HG03025 (cell line): Measurements from ENCODE around the gene KLK4.

Experiments
- ATAC-seq: cut with Tn5 transposase; IDR thresholded peaks from one replicate; pipeline ENCODE4 v1.9.1; 2021; ENCODE audit warnings: mild to moderate bottlenecking, moderate library complexity; ENCODE audit not compliant: unreplicated experiment, low FRiP score

The KLK4 gene

DNA sequence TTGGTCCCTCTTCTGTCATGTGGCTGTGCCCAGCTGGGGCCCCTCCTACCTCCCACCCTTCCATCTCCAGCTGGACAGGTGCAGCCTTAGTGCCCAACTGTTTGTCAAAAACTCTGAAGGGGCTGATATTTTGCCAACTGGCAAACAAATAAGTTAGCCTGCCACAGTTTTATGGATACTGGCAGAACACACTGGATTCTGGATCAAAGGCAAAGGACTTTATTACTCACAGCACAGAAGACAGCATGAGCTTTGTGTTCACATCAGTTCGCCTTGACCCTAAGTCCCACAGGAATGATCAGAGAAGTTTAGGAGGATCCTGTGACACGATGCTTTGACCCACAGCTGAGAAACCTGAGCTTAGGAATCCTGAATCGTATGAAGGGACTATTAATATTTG is 21.6 kb downstream of the KLK4 start:
- no peak for ATAC-seq

GRCh38 chr19:50882188-50882587 is 29.0 kb downstream of the KLK4 start:
- no peak for ATAC-seq

DNA sequence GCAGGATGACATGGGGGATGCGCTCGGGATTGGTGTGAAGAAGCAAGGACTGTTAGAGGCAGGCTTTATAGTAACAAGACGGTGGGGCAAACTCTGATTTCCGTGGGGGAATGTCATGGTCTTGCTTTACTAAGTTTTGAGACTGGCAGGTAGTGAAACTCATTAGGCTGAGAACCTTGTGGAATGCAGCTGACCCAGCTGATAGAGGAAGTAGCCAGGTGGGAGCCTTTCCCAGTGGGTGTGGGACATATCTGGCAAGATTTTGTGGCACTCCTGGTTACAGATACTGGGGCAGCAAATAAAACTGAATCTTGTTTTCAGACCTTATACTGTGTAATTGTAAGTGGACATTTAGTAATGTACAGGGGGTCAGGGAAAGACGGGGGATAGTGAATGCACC is 31.0 kb downstream of the KLK4 start:
- no peak for ATAC-seq

DNA sequence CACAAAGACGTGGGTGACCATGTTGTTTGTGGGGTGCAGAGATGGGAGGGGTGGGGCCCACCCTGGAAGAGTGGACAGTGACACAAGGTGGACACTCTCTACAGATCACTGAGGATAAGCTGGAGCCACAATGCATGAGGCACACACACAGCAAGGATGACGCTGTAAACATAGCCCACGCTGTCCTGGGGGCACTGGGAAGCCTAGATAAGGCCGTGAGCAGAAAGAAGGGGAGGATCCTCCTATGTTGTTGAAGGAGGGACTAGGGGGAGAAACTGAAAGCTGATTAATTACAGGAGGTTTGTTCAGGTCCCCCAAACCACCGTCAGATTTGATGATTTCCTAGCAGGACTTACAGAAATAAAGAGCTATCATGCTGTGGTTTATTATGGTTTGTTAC is 32.3 kb downstream of the KLK4 start:
- ATAC-seq: no peak

DNA sequence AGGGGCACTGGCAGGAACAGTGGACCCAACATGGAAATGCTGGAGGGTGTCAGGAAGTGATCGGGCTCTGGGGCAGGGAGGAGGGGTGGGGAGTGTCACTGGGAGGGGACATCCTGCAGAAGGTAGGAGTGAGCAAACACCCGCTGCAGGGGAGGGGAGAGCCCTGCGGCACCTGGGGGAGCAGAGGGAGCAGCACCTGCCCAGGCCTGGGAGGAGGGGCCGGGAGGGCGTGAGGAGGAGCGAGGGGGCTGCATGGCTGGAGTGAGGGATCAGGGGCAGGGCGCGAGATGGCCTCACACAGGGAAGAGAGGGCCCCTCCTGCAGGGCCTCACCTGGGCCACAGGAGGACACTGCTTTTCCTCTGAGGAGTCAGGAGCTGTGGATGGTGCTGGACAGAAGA is 33.9 kb downstream of the KLK4 start:
- no peak for ATAC-seq

DNA sequence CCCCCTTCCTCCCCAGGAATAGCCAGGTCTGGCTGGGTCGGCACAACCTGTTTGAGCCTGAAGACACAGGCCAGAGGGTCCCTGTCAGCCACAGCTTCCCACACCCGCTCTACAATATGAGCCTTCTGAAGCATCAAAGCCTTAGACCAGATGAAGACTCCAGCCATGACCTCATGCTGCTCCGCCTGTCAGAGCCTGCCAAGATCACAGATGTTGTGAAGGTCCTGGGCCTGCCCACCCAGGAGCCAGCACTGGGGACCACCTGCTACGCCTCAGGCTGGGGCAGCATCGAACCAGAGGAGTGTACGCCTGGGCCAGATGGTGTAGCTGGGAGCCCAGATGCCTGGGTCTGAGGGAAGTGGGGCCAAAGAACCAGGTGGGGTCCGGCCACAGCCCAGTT is 34.7 kb downstream of the KLK4 start:
- ATAC-seq: no peak

- no peak for ATAC-seq
Observed at GRCh38 chr19:50875795-50876422, 35.3 kb downstream of the KLK4 start.

- no peak for ATAC-seq
Observed at GRCh38 chr19:50874211-50874610, 37.0 kb downstream of the KLK4 start.

DNA sequence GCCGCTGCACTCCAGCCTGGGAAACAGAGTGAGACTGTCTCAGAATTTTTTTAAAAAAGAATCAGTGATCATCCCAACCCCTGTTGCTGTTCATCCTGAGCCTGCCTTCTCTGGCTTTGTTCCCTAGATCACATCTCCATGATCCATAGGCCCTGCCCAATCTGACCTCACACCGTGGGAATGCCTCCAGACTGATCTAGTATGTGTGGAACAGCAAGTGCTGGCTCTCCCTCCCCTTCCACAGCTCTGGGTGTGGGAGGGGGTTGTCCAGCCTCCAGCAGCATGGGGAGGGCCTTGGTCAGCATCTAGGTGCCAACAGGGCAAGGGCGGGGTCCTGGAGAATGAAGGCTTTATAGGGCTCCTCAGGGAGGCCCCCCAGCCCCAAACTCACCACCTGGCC is 38.1 kb downstream of the KLK4 start, which contains the start of gene KLK2:
KLK2 (plus strand) TSS at position 384 of the 400 bp plus-strand sequence. CDS start 35 bp downstream, outside the sequence.
- ATAC-seq: no peak

DNA sequence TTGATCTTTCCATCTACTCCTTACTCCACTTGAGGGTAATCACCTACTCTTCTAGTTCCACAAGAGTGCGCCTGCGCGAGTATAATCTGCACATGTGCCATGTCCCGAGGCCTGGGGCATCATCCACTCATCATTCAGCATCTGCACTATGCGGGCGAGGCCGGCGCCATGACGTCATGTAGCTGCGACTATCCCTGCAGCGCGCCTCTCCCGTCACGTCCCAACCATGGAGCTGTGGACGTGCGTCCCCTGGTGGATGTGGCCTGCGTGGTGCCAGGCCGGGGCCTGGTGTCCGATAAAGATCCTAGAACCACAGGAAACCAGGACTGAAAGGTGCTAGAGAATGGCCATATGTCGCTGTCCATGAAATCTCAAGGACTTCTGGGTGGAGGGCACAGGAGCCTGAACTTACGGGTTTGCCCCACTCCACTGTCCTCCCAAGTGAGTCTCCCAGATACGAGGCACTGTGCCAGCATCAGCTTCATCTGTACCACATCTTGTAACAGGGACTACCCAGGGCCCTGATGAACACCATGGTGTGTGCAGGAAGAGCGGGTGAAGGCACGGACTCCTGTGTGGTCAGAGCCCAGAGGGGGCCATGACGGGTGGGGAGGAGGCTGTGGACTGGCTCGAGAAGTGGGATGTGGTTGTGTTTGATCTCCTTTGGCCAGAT is 40.6 kb downstream of the KLK4 start:
- ATAC-seq: no peak

DNA sequence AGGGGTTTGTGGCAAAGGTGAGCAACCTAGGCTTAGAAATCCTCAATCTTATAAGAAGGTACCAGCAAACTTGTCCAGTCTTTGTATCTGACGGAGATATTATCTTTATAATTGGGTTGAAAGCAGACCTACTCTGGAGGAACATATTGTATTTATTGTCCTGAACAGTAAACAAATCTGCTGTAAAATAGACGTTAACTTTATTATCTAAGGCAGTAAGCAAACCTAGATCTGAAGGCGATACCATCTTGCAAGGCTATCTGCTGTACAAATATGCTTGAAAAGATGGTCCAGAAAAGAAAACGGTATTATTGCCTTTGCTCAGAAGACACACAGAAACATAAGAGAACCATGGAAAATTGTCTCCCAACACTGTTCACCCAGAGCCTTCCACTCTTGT is 41.7 kb downstream of the KLK4 start:
- ATAC-seq: no peak

DNA sequence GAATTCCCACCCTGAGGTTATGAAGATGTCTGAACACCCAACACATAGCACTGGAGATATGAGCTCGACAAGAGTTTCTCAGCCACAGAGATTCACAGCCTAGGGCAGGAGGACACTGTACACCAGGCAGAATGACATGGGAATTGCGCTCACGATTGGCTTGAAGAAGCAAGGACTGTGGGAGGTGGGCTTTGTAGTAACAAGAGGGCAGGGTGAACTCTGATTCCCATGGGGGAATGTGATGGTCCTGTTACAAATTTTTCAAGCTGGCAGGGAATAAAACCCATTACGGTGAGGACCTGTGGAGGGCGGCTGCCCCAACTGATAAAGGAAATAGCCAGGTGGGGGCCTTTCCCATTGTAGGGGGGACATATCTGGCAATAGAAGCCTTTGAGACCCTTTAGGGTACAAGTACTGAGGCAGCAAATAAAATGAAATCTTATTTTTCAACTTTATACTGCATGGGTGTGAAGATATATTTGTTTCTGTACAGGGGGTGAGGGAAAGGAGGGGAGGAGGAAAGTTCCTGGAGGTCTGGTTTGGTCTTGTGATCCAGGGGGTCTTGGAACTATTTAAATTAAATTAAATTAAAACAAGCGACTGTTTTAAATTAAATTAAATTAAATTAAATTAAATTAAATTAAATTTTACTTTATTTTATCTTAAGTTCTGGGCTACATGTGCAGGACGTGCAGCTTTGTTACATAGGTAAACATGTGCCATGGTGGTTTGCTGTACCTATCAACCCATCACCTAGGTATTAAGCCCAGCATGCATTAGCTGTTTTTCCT is 49.5 kb downstream of the KLK4 start:
- ATAC-seq: no peak

GRCh38 chr19:50861010-50861409 is 50.2 kb downstream of the KLK4 start:
- ATAC-seq: no peak

DNA sequence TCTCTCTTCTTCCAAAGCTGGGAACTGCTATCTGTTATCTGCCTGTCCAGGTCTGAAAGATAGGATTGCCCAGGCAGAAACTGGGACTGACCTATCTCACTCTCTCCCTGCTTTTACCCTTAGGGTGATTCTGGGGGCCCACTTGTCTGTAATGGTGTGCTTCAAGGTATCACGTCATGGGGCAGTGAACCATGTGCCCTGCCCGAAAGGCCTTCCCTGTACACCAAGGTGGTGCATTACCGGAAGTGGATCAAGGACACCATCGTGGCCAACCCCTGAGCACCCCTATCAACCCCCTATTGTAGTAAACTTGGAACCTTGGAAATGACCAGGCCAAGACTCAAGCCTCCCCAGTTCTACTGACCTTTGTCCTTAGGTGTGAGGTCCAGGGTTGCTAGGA is 51.3 kb downstream of the KLK4 start:
- no peak for ATAC-seq

GRCh38 chr19:50858886-50859285 is 52.3 kb downstream of the KLK4 start:
- ATAC-seq: no peak

- ATAC-seq: no peak
Observed at GRCh38 chr19:50857366-50857765, 53.8 kb downstream of the KLK4 start.
